NB4 (cell line): ENCODE measurements around the gene KASH5.

Source experiments
- MAX ChIP-seq: IDR thresholded peaks from 2 replicates; pipeline ENCODE4 v1.6.1; 2011; ENCODE audit warnings: low read depth, low read length
- POLR2A ChIP-seq: IDR thresholded peaks from 2 replicates; pipeline ENCODE4 v1.6.1; 2011; ENCODE audit warnings: mild to moderate bottlenecking; ENCODE audit not compliant: insufficient read length; ENCODE audit errors: extremely low read depth

GRCh38 chr19:49442354-49442753 lies 54.3 kb downstream of the KASH5 start:
- TF ChIP-seq MAX (no peak), POLR2A (no peak)
